K562 (cell line): ENCODE measurements around the gene SURF4. TPM values are rescaled to one million over a fixed set of nuclear protein-coding genes. Genes with fewer than 3 reads are reported as not detected.

Experiments used
- ATAC-seq: fragments of 200-7000 bp; cut with Tn5 transposase; 3 replicates; pipeline ENCODE4 v1.9.1; 2020; ENCODE audit warnings: moderate library complexity
- BruUV-seq: library from RNA; stranded (reverse); fragments of 400-500 nt; replicated peaks from 2 replicates; lab custom pipeline; 2021; lab: Mats Ljungman, UMichigan
- CTCF ChIA-PET: fragments of 300-600 bp; formaldehyde crosslinking; extraction: SDS; loops from one replicate; lab custom pipeline; 2021; ENCODE audit warnings: low intra/inter-chr PET ratio; lab: Yijun Ruan, JAX
- POLR2A ChIA-PET: fragments of 300-600, 350-650 bp; sonication (Branson Sonifier 250); formaldehyde crosslinking; extraction: SDS; loops from one replicate; lab custom pipeline; 2021; ENCODE audit warnings: antibody characterized with exemption, inconsistent platforms; lab: Yijun Ruan, JAX
- DNase-seq, 4 experiments: peaks; one replicate each; pipeline versions ENCODE4 v3.0.0 to v3.0.0-alpha.2; 2011 to 2018; ENCODE audit warnings: low spot score in 3 of 4, mixed read lengths in 3 of 4; ENCODE audit errors: extremely low read depth in 1 of 4
- FAIRE-seq: peaks from 2 replicates; lab custom pipeline; 2011; peaks lifted over from hg19 to GRCh38; lab: Jason Lieb, UNC
- H2AFZ ChIP-seq: 2 replicates; pipeline ENCODE4 v1.6.0; 2011; ENCODE audit warnings: low read depth, low read length, control low read depth, inconsistent platforms
- H3K27ac ChIP-seq: fragments of 200-600 bp; 3 replicates; pipeline ENCODE4 v1.8.0; 2011; ENCODE audit warnings: low read depth, mild to moderate bottlenecking, control low read depth, inconsistent platforms, low read length, moderate library complexity, mixed read lengths; ENCODE audit errors: extremely low read depth
- H3K27me3 ChIP-seq, 2 experiments: fragments of 300-600 bp in 1 of 2; 2 replicates in 1 of 2; 3 replicates in 1 of 2; pipeline versions ENCODE4 v1.6.0 to v1.8.0; 2011; ENCODE audit warnings: inconsistent platforms in 2 of 2, low read length in 2 of 2, mild to moderate bottlenecking in 1 of 2, mixed read lengths in 1 of 2, moderate library complexity in 1 of 2; ENCODE audit not compliant: control insufficient read depth in 2 of 2, insufficient read depth in 2 of 2
- H3K36me3 ChIP-seq: fragments of 300-600 bp; 3 replicates; pipeline ENCODE4 v1.8.0; 2011; ENCODE audit warnings: mild to moderate bottlenecking, low read length, inconsistent platforms; ENCODE audit not compliant: control insufficient read depth, insufficient read depth
- H3K4me1 ChIP-seq, 2 experiments: fragments of 200-600 bp in 1 of 2; replicated peaks in 1 of 2; 2 replicates in 1 of 2; 3 replicates in 1 of 2; pipeline versions ENCODE4 v1.5.1 to v1.8.0; 2011; ENCODE audit warnings: inconsistent platforms in 2 of 2, low read length in 2 of 2, mild to moderate bottlenecking in 1 of 2, mixed read lengths in 1 of 2, moderate library complexity in 1 of 2; ENCODE audit not compliant: control insufficient read depth in 2 of 2, insufficient read depth in 2 of 2
- H3K4me2 ChIP-seq: 2 replicates; pipeline ENCODE4 v1.6.1; 2011; ENCODE audit warnings: low read length, control low read depth, inconsistent platforms, mixed read lengths; ENCODE audit not compliant: insufficient read depth
- H3K4me3 ChIP-seq: fragments of 200-600 bp; sonication (generic), shearing (Covaris generic); 2 replicates; pipeline ENCODE4 v1.5.1; 2016; ENCODE audit warnings: control low read depth, inconsistent platforms
- H3K79me2 ChIP-seq: fragments of 200-600 bp; 3 replicates; pipeline ENCODE4 v1.8.0; 2011; ENCODE audit warnings: low read length, inconsistent platforms; ENCODE audit not compliant: control insufficient read depth, insufficient read depth
- H3K9ac ChIP-seq, 2 experiments: 2 replicates each; pipeline versions ENCODE4 v1.6.0 to v1.6.1; 2011; ENCODE audit warnings: low read depth in 2 of 2, low read length in 2 of 2, control low read depth in 1 of 2, inconsistent platforms in 1 of 2, mild to moderate bottlenecking in 1 of 2, mixed read lengths in 1 of 2; ENCODE audit not compliant: insufficient read depth in 1 of 2
- H3K9me1 ChIP-seq: one replicate; pipeline ENCODE4 v1.6.0; 2011; ENCODE audit warnings: inconsistent platforms, mild to moderate bottlenecking, low read length, moderate library complexity; ENCODE audit not compliant: control insufficient read depth, insufficient read depth
- H3K9me3 ChIP-seq: replicated peaks from 2 replicates; pipeline ENCODE4 v1.5.1; 2011; ENCODE audit warnings: low read depth, low read length, inconsistent platforms; ENCODE audit not compliant: control insufficient read depth, insufficient read depth
- H4K20me1 ChIP-seq: replicated peaks from 2 replicates; pipeline ENCODE4 v1.6.1; 2011; ENCODE audit warnings: low read length, inconsistent platforms, mixed read lengths; ENCODE audit not compliant: control insufficient read depth, insufficient read depth
- DIDO1 ChIP-seq: fragments of 450-650 bp; IDR thresholded peaks from 2 replicates; pipeline ENCODE4 v1.6.1; 2016; ENCODE audit warnings: low read depth, missing biosample characterization, missing genetic modification characterization
- GTF3C2 ChIP-seq: IDR thresholded peaks from 3 replicates; pipeline ENCODE4 v1.6.1; 2011; ENCODE audit warnings: borderline replicate concordance, mild to moderate bottlenecking, moderate library complexity; ENCODE audit not compliant: insufficient read length; ENCODE audit errors: extremely low read depth
- HES1 ChIP-seq: fragments of 450-650 bp; IDR thresholded peaks from 2 replicates; pipeline ENCODE4 v1.6.1; 2016; ENCODE audit warnings: low read depth, mild to moderate bottlenecking, moderate library complexity
- KHSRP ChIP-seq: fragments of 450-650 bp; IDR thresholded peaks from 2 replicates; pipeline ENCODE4 v1.6.1; 2017
- KLF13 ChIP-seq: fragments of 450-650 bp; IDR thresholded peaks from 2 replicates; pipeline ENCODE4 v1.6.1; 2016; ENCODE audit warnings: missing genetic modification characterization, low read depth, mild to moderate bottlenecking, missing compliant biosample characterization, moderate library complexity, borderline replicate concordance
- MAFF ChIP-seq: IDR thresholded peaks from 2 replicates; pipeline ENCODE4 v1.6.1; 2012; ENCODE audit warnings: low read length, improper control_type of control experiment
- RBM22 ChIP-seq: fragments of 200-400 bp; formaldehyde crosslinking; IDR thresholded peaks from 2 replicates; pipeline ENCODE4 v1.6.1; 2018; ENCODE audit warnings: low read length, low read depth; ENCODE audit not compliant: poor library complexity, severe bottlenecking
- ZC3H8 ChIP-seq: fragments of 450-650 bp; IDR thresholded peaks from 2 replicates; pipeline ENCODE4 v1.6.1; 2017
- ZMIZ1 ChIP-seq, 2 experiments: fragments of 150-350 bp in 1 of 2; IDR thresholded peaks; 2 replicates each; pipeline ENCODE4 v1.6.1; 2012 to 2016; ENCODE audit warnings: low read depth in 2 of 2, low read length in 2 of 2, mild to moderate bottlenecking in 1 of 2, moderate library complexity in 1 of 2
- ZNF121 ChIP-seq: sonication (generic); formaldehyde crosslinking; conservative IDR thresholded peaks from 2 replicates; pipeline ENCODE4 v1.8.0; 2022; ENCODE audit warnings: missing genetic modification reagents
- ZNF561 ChIP-seq: fragments of 450-650 bp; formaldehyde crosslinking; conservative IDR thresholded peaks from 2 replicates; pipeline ENCODE4 v1.4.0; 2020; ENCODE audit warnings: mild to moderate bottlenecking, moderate library complexity
- ZNF830 ChIP-seq: fragments of 250-450 bp; sonication (Bioruptor Pico); IDR thresholded peaks from 2 replicates; pipeline ENCODE4 v1.5.0; 2021; ENCODE audit warnings: mild to moderate bottlenecking
- ZSCAN32 ChIP-seq: fragments of 450-650 bp; formaldehyde crosslinking; IDR thresholded peaks from 2 replicates; pipeline ENCODE4 v1.4.0; 2020; ENCODE audit warnings: mild to moderate bottlenecking, moderate library complexity
- WGBS: fragments of 100-300 bp; shearing (Covaris generic); methylation state at CpG from one replicate; pipeline ENCODE4 v1.1.6; 2016; ENCODE audit warnings: low coverage, mixed read lengths; ENCODE audit not compliant: insufficient coverage; ENCODE audit errors: missing lambda C conversion rate; 5-methylcytosine and 5-hydroxymethylcytosine counted together
- in situ Hi-C: fragments of 300-500 bp; cut with MboI; formaldehyde crosslinking; loops from 4 replicates; pipeline ENCODE4 v1.15.0; 2018; ENCODE audit warnings: inconsistent platforms, mixed read lengths
- intact Hi-C: fragments of 100-400 bp; cut with micrococcal nuclease; formaldehyde crosslinking; loops from 2 replicates; pipeline ENCODE4 v1.14.2; 2022
- polyA plus RNA-seq, 8 experiments: library from polyadenylated mRNA; depleted of rRNA in 4 of 8; stranded (reverse) in 5 of 8; unstranded in 3 of 8; fragments of >200 nt; fragmentation: Nextera tagmentation in 2 of 8; fragmentation: Illumina TruSeq in 1 of 8; extraction: Ambion mirVana in 2 of 8; extraction: Trizol in 1 of 8; gene quantifications; 2 replicates each; pipeline versions ENCODE4 v1.2.1 to v1.2.3, GENCODE V29; 2011 to 2014; ENCODE audit warnings: inconsistent platforms in 1 of 8, missing spikeins in 1 of 8
- total RNA-seq, 7 experiments: library from RNA; depleted of rRNA in 6 of 7; stranded (reverse); fragments of >200 nt in 6 of 7; fragmentation: Illumina TruSeq in 2 of 7; extraction: Trizol in 2 of 7; gene quantifications; 2 replicates each; pipeline versions ENCODE4 v1.2.1 to v1.2.3, GENCODE V29; 2011 to 2021; ENCODE audit warnings: low replicate concordance in 1 of 7
- TF ChIP-seq, protein P1 (sequence below): sonication (generic); formaldehyde crosslinking; IDR thresholded peaks from 2 replicates; pipeline ENCODE4 v1.8.1; 2023; ENCODE audit warnings: mild to moderate bottlenecking, missing genetic modification reagents

SURF4 gene
- total and polyA plus RNA-seq, 9 of the 15 experiments (the other 6 are each of a cell fraction or from before 2014, with no cell fraction given): 8.4 to 176 (median 130) TPM

DNA sequence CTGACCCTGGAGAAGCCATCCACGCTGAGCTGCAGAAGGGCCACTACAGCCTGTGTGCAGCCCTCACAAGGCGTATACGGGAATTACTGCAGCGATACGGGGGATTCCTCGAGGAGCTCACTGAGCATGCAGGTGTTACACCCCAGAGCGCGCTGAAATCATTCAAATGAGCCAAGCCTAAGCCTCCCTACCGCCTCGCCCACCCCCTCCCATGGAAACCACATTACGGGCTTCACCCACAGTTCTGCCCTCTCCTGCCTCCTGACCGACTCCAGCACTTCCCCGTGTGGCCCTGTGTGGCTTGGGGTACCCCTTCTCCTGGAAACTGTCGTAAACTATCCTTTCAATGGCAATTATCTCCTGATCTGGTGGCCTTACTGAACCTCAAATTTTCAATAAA, 53.2 kb downstream of the SURF4 start:
- H4K20me1 ChIP-seq: no peaks in the 10 kb centered on the region
- FAIRE-seq (no peak), ATAC-seq (no peak), DNase-seq (no peak)
- CTCF ChIA-PET: no interaction called here
- H3K9me3 ChIP-seq: peaks cover 3% of the 10 kb centered on the region
- no peak overlapping the region for H2AFZ ChIP-seq
- intact Hi-C loops: loop anchor here (10.0 kb wide), 1 partner anchor 48 kb away; the partner anchor contains the start of gene ABO
- 60% methylated on average over 14 of the region's 14 CpGs for WGBS
- H3K9ac ChIP-seq: 0 out of 4 replicates have a peak overlapping the region, but pooled peaks of 1 of the 2 experiments have one; percentile 14
- no peak overlapping the region for H3K27ac ChIP-seq
- H3K4me1 ChIP-seq: peaks cover 0 to 9% of the 10 kb centered on the region in 2 experiments; a peak in 2 of 5 replicates
- POLR2A ChIA-PET: interaction anchor here (0.7 to 0.9 kb wide), 2 partner anchors 8 to 12 kb away, joined by 3 to 4 read pairs; no protein-coding TSS in a partner anchor
- H3K4me3 ChIP-seq: no peak overlapping the region
- H3K4me2 ChIP-seq: no peak overlapping the region
- no peaks in the 10 kb centered on the region for H3K79me2 ChIP-seq
- in situ Hi-C loops: no loop called here
- H3K36me3 ChIP-seq: no peaks in the 10 kb centered on the region
- no peaks in the 10 kb centered on the region for H3K9me1 ChIP-seq
- peaks cover 0 to 8% of the 10 kb centered on the region in 2 experiments; a peak in 1 of 5 replicates for H3K27me3 ChIP-seq
- no TSS peak for BruUV-seq
- TF ChIP-seq RBM22: no peak
- TF ChIP-seq ZMIZ1 (IDR thresholded peaks at IDR 0.05; ENCODE audit: low read depth in 2 of 2, low read length in 2 of 2): no peak
- no peak for TF ChIP-seq GTF3C2
- no peak for TF ChIP-seq DIDO1
- TF ChIP-seq MAFF: no peak
- no peak for TF ChIP-seq ZNF830
- TF ChIP-seq, protein P1, sequence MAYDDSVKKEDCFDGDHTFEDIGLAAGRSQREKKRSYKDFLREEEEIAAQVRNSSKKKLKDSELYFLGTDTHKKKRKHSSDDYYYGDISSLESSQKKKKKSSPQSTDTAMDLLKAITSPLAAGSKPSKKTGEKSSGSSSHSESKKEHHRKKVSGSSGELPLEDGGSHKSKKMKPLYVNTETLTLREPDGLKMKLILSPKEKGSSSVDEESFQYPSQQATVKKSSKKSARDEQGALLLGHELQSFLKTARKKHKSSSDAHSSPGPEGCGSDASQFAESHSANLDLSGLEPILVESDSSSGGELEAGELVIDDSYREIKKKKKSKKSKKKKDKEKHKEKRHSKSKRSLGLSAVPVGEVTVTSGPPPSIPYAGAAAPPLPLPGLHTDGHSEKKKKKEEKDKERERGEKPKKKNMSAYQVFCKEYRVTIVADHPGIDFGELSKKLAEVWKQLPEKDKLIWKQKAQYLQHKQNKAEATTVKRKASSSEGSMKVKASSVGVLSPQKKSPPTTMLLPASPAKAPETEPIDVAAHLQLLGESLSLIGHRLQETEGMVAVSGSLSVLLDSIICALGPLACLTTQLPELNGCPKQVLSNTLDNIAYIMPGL (CRISPR knock-in tag): no peak
- TF ChIP-seq ZNF561 (CRISPR knock-in tag): no peak
- TF ChIP-seq KHSRP: no peak
- no peak for TF ChIP-seq HES1
- TF ChIP-seq KLF13 (tag): no peak
- no peak for TF ChIP-seq ZSCAN32 (CRISPR knock-in tag)
- TF ChIP-seq ZC3H8: no peak
- no peak for TF ChIP-seq ZNF121
